Coronary artery (tissue), 2 donors: ENCODE measurements around the gene PARD6A.
A peak's percentile ranks its signal among the peaks of the same experiment; 100 is the strongest.

Experiments
- DNase-seq: peaks from one replicate; pipeline ENCODE4 v3.0.0-alpha.2; 2017; ENCODE audit warnings: low spot score
- H3K27ac ChIP-seq, 2 donors: fragments of 200-600 bp; sonication (generic); one replicate each; pipeline ENCODE4 v1.5.1; 2016 to 2019
- H3K4me3 ChIP-seq: fragments of 200-600 bp; sonication (generic); 2 replicates; pipeline ENCODE4 v1.5.1; 2016; ENCODE audit warnings: mild to moderate bottlenecking, moderate library complexity
- TF ChIP-seq, protein P1 (sequence below): fragments of 200-600 bp; sonication (generic); IDR thresholded peaks from one replicate; pipeline ENCODE4 v1.5.1; 2019; ENCODE audit warnings: antibody characterized with exemption

The PARD6A gene

DNA sequence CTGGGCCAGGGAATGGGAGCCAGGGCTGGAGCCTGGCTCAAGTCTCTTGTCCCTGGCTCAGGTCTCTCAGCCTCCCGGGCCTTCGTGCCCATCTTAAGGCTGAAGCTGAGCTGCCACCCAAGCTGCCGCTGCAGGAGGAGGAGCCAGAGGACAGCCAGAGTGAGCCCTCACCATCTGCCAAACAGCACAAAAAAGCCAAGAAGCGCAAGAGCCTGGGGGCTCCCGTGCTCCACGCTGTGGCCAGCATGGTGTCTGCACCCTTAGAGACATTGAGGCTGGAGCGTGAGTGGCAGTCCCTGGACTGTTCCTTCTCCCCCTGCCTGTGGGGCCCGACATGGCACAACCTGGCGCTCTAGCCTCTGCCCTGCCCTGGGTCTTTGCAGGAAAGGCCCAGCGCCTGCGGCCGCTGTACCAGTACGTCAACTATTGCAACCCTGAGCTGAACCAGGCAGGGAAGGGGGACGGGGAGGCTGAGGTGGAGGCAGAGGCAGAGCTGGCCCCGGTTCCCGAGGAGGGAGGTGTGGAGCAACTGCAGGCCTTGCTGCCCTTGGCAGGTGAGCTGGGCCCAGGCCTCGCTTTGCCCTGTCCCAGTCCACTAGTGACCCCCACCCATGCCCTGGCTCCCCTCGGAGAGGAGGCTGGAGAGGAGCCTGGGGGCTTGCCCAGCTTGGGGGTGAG, 7.2 kb downstream of the PARD6A start:
- peak; percentile 93 for DNase-seq
- Histone ChIP-seq H3K27ac (peak overlapping the region; percentile 86 to 96), H3K4me3 (peak overlapping the region; percentile 84)
- TF ChIP-seq, protein P1, sequence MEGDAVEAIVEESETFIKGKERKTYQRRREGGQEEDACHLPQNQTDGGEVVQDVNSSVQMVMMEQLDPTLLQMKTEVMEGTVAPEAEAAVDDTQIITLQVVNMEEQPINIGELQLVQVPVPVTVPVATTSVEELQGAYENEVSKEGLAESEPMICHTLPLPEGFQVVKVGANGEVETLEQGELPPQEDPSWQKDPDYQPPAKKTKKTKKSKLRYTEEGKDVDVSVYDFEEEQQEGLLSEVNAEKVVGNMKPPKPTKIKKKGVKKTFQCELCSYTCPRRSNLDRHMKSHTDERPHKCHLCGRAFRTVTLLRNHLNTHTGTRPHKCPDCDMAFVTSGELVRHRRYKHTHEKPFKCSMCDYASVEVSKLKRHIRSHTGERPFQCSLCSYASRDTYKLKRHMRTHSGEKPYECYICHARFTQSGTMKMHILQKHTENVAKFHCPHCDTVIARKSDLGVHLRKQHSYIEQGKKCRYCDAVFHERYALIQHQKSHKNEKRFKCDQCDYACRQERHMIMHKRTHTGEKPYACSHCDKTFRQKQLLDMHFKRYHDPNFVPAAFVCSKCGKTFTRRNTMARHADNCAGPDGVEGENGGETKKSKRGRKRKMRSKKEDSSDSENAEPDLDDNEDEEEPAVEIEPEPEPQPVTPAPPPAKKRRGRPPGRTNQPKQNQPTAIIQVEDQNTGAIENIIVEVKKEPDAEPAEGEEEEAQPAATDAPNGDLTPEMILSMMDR, result peak; percentile 92

- TF ChIP-seq, protein P1, result no peak
- DNase-seq, result no peak
- no peak overlapping the region for H3K4me3 ChIP-seq
- peak overlapping the region in 1 of 2 donors; percentile 96 for H3K27ac ChIP-seq
Observed at GRCh38 chr16:67668495-67669157, 7.9 kb downstream of the PARD6A start.

DNA sequence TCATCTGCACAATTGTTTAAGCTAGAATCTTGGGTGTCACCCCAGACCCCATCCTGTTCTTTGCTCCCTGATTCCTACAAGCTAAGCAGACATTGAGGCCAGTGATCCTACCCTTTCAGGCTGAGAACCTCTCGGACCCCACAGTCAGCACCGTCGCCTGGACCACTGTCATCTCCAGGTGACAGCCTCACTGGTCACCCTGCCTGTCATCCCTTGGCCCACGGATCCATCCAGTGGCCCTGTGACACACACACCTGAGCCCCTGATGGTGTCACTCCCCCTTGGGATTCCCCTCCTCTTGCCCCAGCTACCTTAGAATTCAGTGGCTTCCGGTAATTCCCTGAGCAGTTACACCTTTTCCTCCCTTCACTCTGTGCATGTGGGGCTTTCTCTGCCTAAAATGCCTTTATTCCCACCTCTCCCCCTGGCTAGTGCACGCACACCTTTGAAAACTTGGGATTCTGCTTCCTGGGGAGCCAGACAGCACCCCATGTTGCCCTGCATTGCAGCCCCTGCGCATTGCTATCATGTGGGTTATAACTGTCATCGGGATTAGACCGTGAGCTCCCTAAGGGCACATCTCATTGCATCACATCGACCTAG, 8.8 kb downstream of the PARD6A start:
- DNase-seq, result no peak

GRCh38 chr16:67672306-67672705, 11.5 kb downstream of the PARD6A start:
- no peak overlapping the region for H3K4me3 ChIP-seq
- H3K27ac ChIP-seq, result peak overlapping the region in 1 of 2 donors; percentile 19
- TF ChIP-seq, protein P1, result no peak
- DNase-seq, result no peak

More for the DNA sequence above, 8.8 kb downstream of the PARD6A start:
- Histone ChIP-seq H3K4me3 (no peak overlapping the region), H3K27ac (no peak overlapping the region)
- TF ChIP-seq, protein P1, result no peak

DNA sequence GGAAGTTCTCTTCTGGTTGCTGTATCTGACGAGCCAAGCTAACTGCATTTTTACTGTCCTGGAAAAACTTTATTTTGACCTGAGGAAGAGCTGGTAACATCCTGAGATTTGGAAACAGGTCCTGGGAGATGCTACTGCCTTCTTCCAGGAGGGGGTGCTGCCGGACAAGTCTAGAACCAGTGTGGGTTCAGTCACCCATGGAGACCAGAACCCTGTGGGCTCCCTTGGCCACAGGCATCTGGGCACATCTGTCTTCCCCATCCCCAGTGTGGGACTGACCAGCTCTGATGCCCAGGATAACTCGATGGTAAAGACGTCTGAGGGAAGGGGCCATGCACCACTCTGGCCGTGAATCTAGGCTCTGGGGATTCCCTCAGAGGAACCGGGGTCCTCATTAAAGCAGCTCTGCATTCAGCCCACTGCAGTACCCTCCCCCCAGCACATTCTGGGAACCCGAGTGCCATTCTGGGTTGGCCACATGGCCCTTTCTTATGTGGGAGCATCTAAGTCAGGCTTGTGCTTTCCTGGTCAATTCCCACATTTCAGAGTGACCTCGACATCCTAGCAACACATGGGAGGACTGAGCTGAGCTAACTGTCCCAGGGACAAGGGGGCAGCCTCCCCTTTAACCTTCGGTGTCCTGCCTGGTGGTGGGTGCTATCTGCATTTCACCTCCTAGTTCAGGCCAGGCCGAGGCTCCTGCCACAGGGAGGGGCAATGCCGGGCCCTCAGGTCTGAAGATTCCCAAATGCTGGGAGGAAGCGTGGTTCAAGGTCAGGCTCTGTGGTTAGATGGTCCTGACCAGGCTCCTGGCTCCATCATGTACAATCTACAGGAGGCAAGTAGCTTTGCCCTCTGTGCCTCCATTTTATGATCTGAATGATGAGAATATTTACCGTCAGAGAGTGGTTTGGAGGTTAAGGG, 12.2 kb downstream of the PARD6A start:
- no peak overlapping the region for H3K4me3 ChIP-seq
- DNase-seq, result peak; percentile 78
- H3K27ac ChIP-seq, result peak overlapping the region; percentile 32 to 82
- TF ChIP-seq, protein P1, result no peak

DNA sequence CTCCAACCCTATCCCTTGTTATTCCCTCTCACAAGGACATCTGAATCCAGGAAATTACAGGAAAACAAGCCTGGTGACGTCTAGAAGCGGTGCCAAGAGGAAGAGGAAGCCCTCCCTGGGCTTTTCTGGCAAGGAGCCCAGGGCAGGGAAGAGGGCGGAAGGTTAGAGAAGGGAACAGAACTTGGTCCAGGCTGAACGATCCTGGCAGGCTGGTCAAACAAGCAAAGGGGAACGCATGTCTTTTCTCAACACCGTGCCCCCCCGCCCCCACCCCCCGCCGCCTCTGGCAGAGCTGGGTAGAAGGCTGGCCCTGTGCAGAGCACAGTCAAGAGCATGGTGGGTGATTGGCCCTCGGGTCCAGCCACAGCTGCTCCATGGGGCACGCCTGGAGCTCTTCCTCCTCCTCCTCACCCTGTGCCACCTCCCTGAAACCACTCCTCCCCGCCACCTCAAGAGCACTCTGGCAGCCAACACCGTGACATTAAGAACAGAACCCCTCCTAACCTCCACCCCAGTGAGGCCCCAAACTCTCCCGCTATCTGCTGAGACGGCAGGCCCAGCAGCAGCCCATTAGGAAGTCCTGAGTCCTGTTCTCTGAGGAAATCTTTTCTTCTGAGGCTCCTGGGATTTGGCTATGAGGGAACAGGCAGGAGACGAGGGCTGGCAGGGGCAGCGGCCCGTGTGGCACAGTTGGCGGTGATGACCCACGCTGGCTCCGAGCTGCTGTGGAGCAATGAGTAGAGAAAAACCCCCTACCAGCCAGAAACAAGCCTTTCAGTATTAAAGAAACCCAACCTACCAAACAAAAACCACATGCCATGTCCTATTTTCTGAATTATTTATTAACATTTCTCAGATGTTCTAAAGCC, 13.2 kb downstream of the PARD6A start:
- DNase-seq, result peak; percentile 79
- peak overlapping the region; percentile 34 for H3K4me3 ChIP-seq
- peak overlapping the region in 1 of 2 donors; percentile 82 for H3K27ac ChIP-seq
- TF ChIP-seq, protein P1, result no peak
